ACC112 (cell line): ENCODE measurements around the gene S100A16.

Experiments used
- H2AFZ ChIP-seq: fragments of 200-600 bp; sonication (generic); one replicate; pipeline ENCODE4 v1.6.0; 2017; ENCODE audit warnings: antibody characterized with exemption, low read length; ENCODE audit not compliant: unreplicated experiment
- H3K27ac ChIP-seq: fragments of 200-600 bp; sonication (generic); 2 replicates; pipeline ENCODE4 v1.5.1; 2014; ENCODE audit warnings: low read depth, mild to moderate bottlenecking, antibody characterized with exemption, low read length, moderate library complexity
- H3K27me3 ChIP-seq: fragments of 200-600 bp; sonication (generic); 2 replicates; pipeline ENCODE4 v1.6.1; 2014; ENCODE audit warnings: mild to moderate bottlenecking, antibody characterized with exemption, low read length, moderate library complexity, mixed read lengths; ENCODE audit not compliant: insufficient read depth
- H3K36me3 ChIP-seq: fragments of 200-600 bp; sonication (generic); 2 replicates; pipeline ENCODE4 v1.6.1; 2016; ENCODE audit warnings: mild to moderate bottlenecking, antibody characterized with exemption, low read length, moderate library complexity, mixed read lengths; ENCODE audit not compliant: insufficient read depth
- H3K4me1 ChIP-seq: fragments of 200-600 bp; sonication (generic); one replicate; pipeline ENCODE4 v1.6.1; 2016; ENCODE audit warnings: low read length, mixed read lengths; ENCODE audit not compliant: insufficient read depth, unreplicated experiment, control insufficient read depth
- H3K4me3 ChIP-seq: fragments of 200-600 bp; sonication (generic); 2 replicates; pipeline ENCODE4 v1.5.1; 2014; ENCODE audit warnings: mild to moderate bottlenecking, low read depth, low read length
- H3K79me2 ChIP-seq: fragments of 200-600 bp; sonication (generic); one replicate; pipeline ENCODE4 v1.6.0; 2016; ENCODE audit warnings: low read length; ENCODE audit not compliant: control insufficient read depth, unreplicated experiment, insufficient read depth

The S100A16 gene

GRCh38 chr1:153636312-153636711 lies 23.4 kb upstream of the S100A16 start:
- no peaks in the 10 kb centered on the region for H3K27me3 ChIP-seq
- H3K4me1 ChIP-seq = peaks cover 17% of the 10 kb centered on the region
- peak overlapping the region; percentile 94; the same call in 1 of the 2 replicates for H3K4me3 ChIP-seq
- H3K79me2 ChIP-seq = peaks cover 46% of the 10 kb centered on the region
- no peak overlapping the region; the same call in 1 of the 2 replicates for H3K27ac ChIP-seq
- no peak overlapping the region for H2AFZ ChIP-seq
- H3K36me3 ChIP-seq = peaks cover 47% of the 10 kb centered on the region

- Histone ChIP-seq H3K27me3 (no peaks in the 10 kb centered on the region), H3K4me3 (peak overlapping the region; percentile 94), H3K4me1 (peaks cover 17% of the 10 kb centered on the region), H3K36me3 (peaks cover 42% of the 10 kb centered on the region), H3K27ac (no peak overlapping the region), H3K79me2 (peaks cover 46% of the 10 kb centered on the region), H2AFZ (no peak overlapping the region)
Measured at GRCh38 chr1:153635872-153636271, 22.9 kb upstream of the S100A16 start.

GRCh38 chr1:153633754-153634665 lies 21.1 kb upstream of the S100A16 start, which contains the start of gene CHTOP:
TSS of gene CHTOP (plus strand) at chr1:153634066. CDS start at chr1:153636589, 2,523 bp downstream.
- H3K4me3 ChIP-seq = peak within 1 kb of the TSS; percentile 94
- no peaks in the 10 kb centered on the region for H3K27me3 ChIP-seq
- peak within 1 kb of the TSS; percentile 100 for H3K27ac ChIP-seq
- peak within 1 kb of the TSS; percentile 93 for H2AFZ ChIP-seq
- peaks cover 17% of the 10 kb centered on the region for H3K4me1 ChIP-seq
- H3K36me3 ChIP-seq = peaks cover 32% of the 10 kb centered on the region
- H3K79me2 ChIP-seq = peaks cover 40% of the 10 kb centered on the region

- Histone ChIP-seq H3K27ac (peak overlapping the region; percentile 100), H3K36me3 (peaks cover 28% of the 10 kb centered on the region), H2AFZ (peak overlapping the region; percentile 34), H3K27me3 (no peaks in the 10 kb centered on the region), H3K4me1 (peaks cover 17% of the 10 kb centered on the region), H3K79me2 (peaks cover 38% of the 10 kb centered on the region), H3K4me3 (peak overlapping the region; percentile 94)
Measured at GRCh38 chr1:153633161-153633753, 20.3 kb upstream of the S100A16 start.

GRCh38 chr1:153631047-153632022 lies 18.4 kb upstream of the S100A16 start:
- Histone ChIP-seq H3K27ac (no peak overlapping the region), H3K79me2 (peaks cover 26% of the 10 kb centered on the region), H3K4me3 (no peak overlapping the region), H3K36me3 (peaks cover 10% of the 10 kb centered on the region), H3K4me1 (peaks cover 20% of the 10 kb centered on the region), H2AFZ (no peak overlapping the region), H3K27me3 (no peaks in the 10 kb centered on the region)

- no peak overlapping the region for H3K27ac ChIP-seq
- H3K27me3 ChIP-seq = no peaks in the 10 kb centered on the region
- no peak overlapping the region for H2AFZ ChIP-seq
- H3K36me3 ChIP-seq = 0 out of 2 replicates have a peak, but pooled peaks cover 3% of the 10 kb centered on the region
- peaks cover 20% of the 10 kb centered on the region for H3K4me1 ChIP-seq
- H3K4me3 ChIP-seq = no peak overlapping the region
- H3K79me2 ChIP-seq = peaks cover 25% of the 10 kb centered on the region
Measured at GRCh38 chr1:153630384-153630783, 17.4 kb upstream of the S100A16 start.

GRCh38 chr1:153629971-153630370 lies 17.0 kb upstream of the S100A16 start:
- H3K36me3 ChIP-seq = 0 out of 2 replicates have a peak, but pooled peaks cover 3% of the 10 kb centered on the region
- no peak overlapping the region for H3K4me3 ChIP-seq
- no peak overlapping the region for H3K27ac ChIP-seq
- no peak overlapping the region for H2AFZ ChIP-seq
- H3K79me2 ChIP-seq = peaks cover 25% of the 10 kb centered on the region
- no peaks in the 10 kb centered on the region for H3K27me3 ChIP-seq
- peaks cover 22% of the 10 kb centered on the region for H3K4me1 ChIP-seq

- Histone ChIP-seq H3K36me3 (0 out of 2 replicates have a peak, but pooled peaks cover 3% of the 10 kb centered on the region), H3K4me3 (no peak overlapping the region), H3K27me3 (no peaks in the 10 kb centered on the region), H3K79me2 (peaks cover 22% of the 10 kb centered on the region), H2AFZ (no peak overlapping the region), H3K4me1 (peaks cover 22% of the 10 kb centered on the region), H3K27ac (no peak overlapping the region)
Measured at GRCh38 chr1:153629343-153629665, 16.4 kb upstream of the S100A16 start.

- Histone ChIP-seq H3K79me2 (peaks cover 27% of the 10 kb centered on the region), H3K4me1 (peaks cover 22% of the 10 kb centered on the region), H3K4me3 (no peak overlapping the region), H3K27ac (no peak overlapping the region), H3K36me3 (0 out of 2 replicates have a peak, but pooled peaks cover 3% of the 10 kb centered on the region), H2AFZ (no peak overlapping the region), H3K27me3 (no peaks in the 10 kb centered on the region)
Measured at GRCh38 chr1:153628638-153629342, 15.9 kb upstream of the S100A16 start.
